SK-N-SH treated with all-trans-retinoic acid at 6 μM for 48 hours (cell line): ENCODE results near the gene RBP5.

Experiments
- ATAC-seq: fragments of 200-7000 bp; cut with Tn5 transposase; 3 replicates; pipeline ENCODE4 v1.9.1; 2020; ENCODE audit warnings: mild to moderate bottlenecking, moderate library complexity
- BACH2 ChIP-seq: fragments of 250-450 bp; sonication (Bioruptor Pico); IDR thresholded peaks from 2 replicates; pipeline ENCODE4 v1.9.0; 2021; ENCODE audit warnings: mild to moderate bottlenecking, borderline replicate concordance
- CREB5 ChIP-seq: fragments of 250-450 bp; sonication (Bioruptor Pico); IDR thresholded peaks from 2 replicates; pipeline ENCODE4 v1.5.1; 2020; ENCODE audit warnings: low read depth, mild to moderate bottlenecking, moderate library complexity
- CSDC2 ChIP-seq: fragments of 250-450 bp; sonication (Bioruptor Pico); IDR thresholded peaks from 2 replicates; pipeline ENCODE4 v1.5.0; 2020; ENCODE audit warnings: mild to moderate bottlenecking, moderate library complexity
- ESRRG ChIP-seq: fragments of 250-450 bp; sonication (Bioruptor Pico); IDR thresholded peaks from 2 replicates; pipeline ENCODE4 v1.6.1; 2021; ENCODE audit warnings: mild to moderate bottlenecking
- GLIS3 ChIP-seq: fragments of 250-450 bp; sonication (Bioruptor Pico); IDR thresholded peaks from 2 replicates; pipeline ENCODE4 v1.5.0; 2020; ENCODE audit warnings: mild to moderate bottlenecking, moderate library complexity
- ISL1 ChIP-seq: fragments of 250-450 bp; sonication (Bioruptor Pico); IDR thresholded peaks from 2 replicates; pipeline ENCODE4 v2.1.2; 2022; ENCODE audit warnings: mild to moderate bottlenecking, moderate library complexity
- OSR1 ChIP-seq: fragments of 250-450 bp; sonication (Bioruptor Pico); IDR thresholded peaks from 2 replicates; pipeline ENCODE4 v1.8.0; 2022; ENCODE audit warnings: moderate library complexity, mild to moderate bottlenecking, inconsistent platforms
- PATZ1 ChIP-seq: fragments of 250-450 bp; sonication (Bioruptor Pico); IDR thresholded peaks from 2 replicates; pipeline ENCODE4 v1.8.0; 2020; ENCODE audit warnings: mild to moderate bottlenecking, moderate library complexity, borderline replicate concordance
- POU6F1 ChIP-seq: fragments of 250-450 bp; sonication (Bioruptor Pico); IDR thresholded peaks from 2 replicates; pipeline ENCODE4 v1.8.0; 2021; ENCODE audit warnings: low read depth, mild to moderate bottlenecking, moderate library complexity, borderline replicate concordance
- PPARA ChIP-seq: fragments of 250-450 bp; sonication (Bioruptor Pico); IDR thresholded peaks from 2 replicates; pipeline ENCODE4 v1.5.0; 2020; ENCODE audit warnings: mild to moderate bottlenecking, borderline replicate concordance
- RARB ChIP-seq: fragments of 250-450 bp; sonication (Bioruptor Pico); IDR thresholded peaks from 2 replicates; pipeline ENCODE4 v1.8.0; 2021; ENCODE audit warnings: mild to moderate bottlenecking, moderate library complexity
- SNAI2 ChIP-seq: fragments of 250-450 bp; sonication (Bioruptor Pico); IDR thresholded peaks from 2 replicates; pipeline ENCODE4 v1.5.0; 2020; ENCODE audit warnings: mild to moderate bottlenecking, moderate library complexity
- TOX ChIP-seq: fragments of 250-450 bp; sonication (Bioruptor Pico); IDR thresholded peaks from 2 replicates; pipeline ENCODE4 v1.8.0; 2021; ENCODE audit warnings: mild to moderate bottlenecking, moderate library complexity, borderline replicate concordance
- ZC3H10 ChIP-seq: fragments of 250-450 bp; sonication (Bioruptor Pico); IDR thresholded peaks from 2 replicates; pipeline ENCODE4 v1.5.1; 2021; ENCODE audit warnings: mild to moderate bottlenecking, moderate library complexity
- ZFP3 ChIP-seq: fragments of 250-450 bp; sonication (Bioruptor Pico); IDR thresholded peaks from 2 replicates; pipeline ENCODE4 v1.5.0; 2020; ENCODE audit warnings: mild to moderate bottlenecking, moderate library complexity
- ZFP30 ChIP-seq: fragments of 450-650 bp; formaldehyde crosslinking; IDR thresholded peaks from 2 replicates; pipeline ENCODE4 v1.5.0; 2022; ENCODE audit warnings: mild to moderate bottlenecking, moderate library complexity
- ZNF565 ChIP-seq: fragments of 450-650 bp; formaldehyde crosslinking; conservative IDR thresholded peaks from 2 replicates; pipeline ENCODE4 v1.5.0; 2020; ENCODE audit warnings: low read depth, mild to moderate bottlenecking, moderate library complexity
- ZNF70 ChIP-seq: fragments of 450-650 bp; formaldehyde crosslinking; IDR thresholded peaks from 2 replicates; pipeline ENCODE4 v1.5.0; 2020; ENCODE audit warnings: mild to moderate bottlenecking, moderate library complexity
- ZNF8 ChIP-seq: fragments of 450-650 bp; formaldehyde crosslinking; IDR thresholded peaks from 2 replicates; pipeline ENCODE4 v1.5.0; 2020; ENCODE audit warnings: mild to moderate bottlenecking, moderate library complexity
- TF ChIP-seq, protein P1 (sequence below): fragments of 250-450 bp; sonication (Bioruptor Pico); IDR thresholded peaks from 2 replicates; pipeline ENCODE4 v1.5.0; 2020; ENCODE audit warnings: mild to moderate bottlenecking, moderate library complexity
- TF ChIP-seq, protein P2 (sequence below): fragments of 250-450 bp; sonication (Bioruptor Pico); IDR thresholded peaks from 2 replicates; pipeline ENCODE4 v1.5.1; 2021; ENCODE audit warnings: mild to moderate bottlenecking, moderate library complexity

RBP5 gene

GRCh38 chr12:7142056-7142644, 13.5 kb upstream of the RBP5 start:
- no peak for TF ChIP-seq ZNF8 (CRISPR knock-in tag)
- TF ChIP-seq TOX (CRISPR knock-in tag) = no peak
- no peak for TF ChIP-seq OSR1 (CRISPR knock-in tag)
- TF ChIP-seq ZFP30 = no peak
- no peak for TF ChIP-seq ZNF565 (CRISPR knock-in tag)
- no peak for TF ChIP-seq BACH2 (CRISPR knock-in tag)
- TF ChIP-seq, protein P1, sequence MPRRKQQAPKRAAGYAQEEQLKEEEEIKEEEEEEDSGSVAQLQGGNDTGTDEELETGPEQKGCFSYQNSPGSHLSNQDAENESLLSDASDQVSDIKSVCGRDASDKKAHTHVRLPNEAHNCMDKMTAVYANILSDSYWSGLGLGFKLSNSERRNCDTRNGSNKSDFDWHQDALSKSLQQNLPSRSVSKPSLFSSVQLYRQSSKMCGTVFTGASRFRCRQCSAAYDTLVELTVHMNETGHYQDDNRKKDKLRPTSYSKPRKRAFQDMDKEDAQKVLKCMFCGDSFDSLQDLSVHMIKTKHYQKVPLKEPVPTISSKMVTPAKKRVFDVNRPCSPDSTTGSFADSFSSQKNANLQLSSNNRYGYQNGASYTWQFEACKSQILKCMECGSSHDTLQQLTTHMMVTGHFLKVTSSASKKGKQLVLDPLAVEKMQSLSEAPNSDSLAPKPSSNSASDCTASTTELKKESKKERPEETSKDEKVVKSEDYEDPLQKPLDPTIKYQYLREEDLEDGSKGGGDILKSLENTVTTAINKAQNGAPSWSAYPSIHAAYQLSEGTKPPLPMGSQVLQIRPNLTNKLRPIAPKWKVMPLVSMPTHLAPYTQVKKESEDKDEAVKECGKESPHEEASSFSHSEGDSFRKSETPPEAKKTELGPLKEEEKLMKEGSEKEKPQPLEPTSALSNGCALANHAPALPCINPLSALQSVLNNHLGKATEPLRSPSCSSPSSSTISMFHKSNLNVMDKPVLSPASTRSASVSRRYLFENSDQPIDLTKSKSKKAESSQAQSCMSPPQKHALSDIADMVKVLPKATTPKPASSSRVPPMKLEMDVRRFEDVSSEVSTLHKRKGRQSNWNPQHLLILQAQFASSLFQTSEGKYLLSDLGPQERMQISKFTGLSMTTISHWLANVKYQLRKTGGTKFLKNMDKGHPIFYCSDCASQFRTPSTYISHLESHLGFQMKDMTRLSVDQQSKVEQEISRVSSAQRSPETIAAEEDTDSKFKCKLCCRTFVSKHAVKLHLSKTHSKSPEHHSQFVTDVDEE = no peak
- TF ChIP-seq ESRRG (CRISPR knock-in tag) = no peak
- no peak for TF ChIP-seq SNAI2
- no peak for TF ChIP-seq CSDC2 (CRISPR knock-in tag)
- TF ChIP-seq ZNF70 (CRISPR knock-in tag) = no peak
- no peak for TF ChIP-seq ZFP3 (CRISPR knock-in tag)
- TF ChIP-seq PATZ1 (CRISPR knock-in tag) = no peak
- TF ChIP-seq CREB5 (CRISPR knock-in tag) = no peak
- TF ChIP-seq PPARA (CRISPR knock-in tag) = no peak
- TF ChIP-seq, protein P2, sequence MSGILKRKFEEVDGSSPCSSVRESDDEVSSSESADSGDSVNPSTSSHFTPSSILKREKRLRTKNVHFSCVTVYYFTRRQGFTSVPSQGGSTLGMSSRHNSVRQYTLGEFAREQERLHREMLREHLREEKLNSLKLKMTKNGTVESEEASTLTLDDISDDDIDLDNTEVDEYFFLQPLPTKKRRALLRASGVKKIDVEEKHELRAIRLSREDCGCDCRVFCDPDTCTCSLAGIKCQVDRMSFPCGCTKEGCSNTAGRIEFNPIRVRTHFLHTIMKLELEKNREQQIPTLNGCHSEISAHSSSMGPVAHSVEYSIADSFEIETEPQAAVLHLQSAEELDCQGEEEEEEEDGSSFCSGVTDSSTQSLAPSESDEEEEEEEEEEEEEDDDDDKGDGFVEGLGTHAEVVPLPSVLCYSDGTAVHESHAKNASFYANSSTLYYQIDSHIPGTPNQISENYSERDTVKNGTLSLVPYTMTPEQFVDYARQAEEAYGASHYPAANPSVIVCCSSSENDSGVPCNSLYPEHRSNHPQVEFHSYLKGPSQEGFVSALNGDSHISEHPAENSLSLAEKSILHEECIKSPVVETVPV = no peak
- peak; percentile 91 for ATAC-seq

DNA sequence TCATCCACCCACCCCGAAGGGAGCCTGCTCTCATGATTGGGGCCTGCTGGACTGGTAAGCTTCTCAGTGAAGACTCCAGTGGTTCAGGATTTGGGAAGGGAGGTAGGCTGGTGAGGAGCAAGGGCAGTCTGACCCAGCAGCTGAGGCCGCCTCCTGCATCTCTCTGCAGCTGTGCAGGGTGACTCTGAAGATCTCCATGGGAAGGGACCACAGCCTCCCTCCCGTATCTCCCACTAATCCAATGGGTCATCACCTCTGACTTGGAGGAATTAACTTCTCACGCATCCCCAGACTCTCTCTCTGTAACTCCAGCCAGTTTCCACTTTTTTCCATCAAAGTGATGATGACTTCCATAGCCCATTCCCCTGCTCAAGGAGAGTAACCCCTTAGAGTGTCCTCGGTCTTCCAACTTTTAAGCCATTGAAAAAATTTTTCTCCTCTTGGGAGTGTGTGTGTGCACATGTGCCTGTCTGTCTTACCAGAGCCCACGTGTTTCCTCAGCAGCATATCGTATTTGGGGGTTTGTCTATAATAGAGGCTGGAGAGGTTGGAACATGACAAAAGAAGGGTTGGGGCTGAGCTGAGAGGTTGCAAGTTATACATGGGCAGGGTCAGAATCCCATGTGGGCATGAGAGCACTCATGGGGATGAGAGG, 12.8 kb upstream of the RBP5 start:
- TF ChIP-seq, protein P2 = no peak
- TF ChIP-seq ESRRG (CRISPR knock-in tag) = no peak
- TF ChIP-seq POU6F1 = no peak
- TF ChIP-seq, all 23 proteins: peak for 0
- ATAC-seq = no peak

- ATAC-seq = no peak
- no peak for TF ChIP-seq ZFP3 (CRISPR knock-in tag)
- no peak for TF ChIP-seq ZFP30
- TF ChIP-seq ZC3H10 (CRISPR knock-in tag) = no peak
- TF ChIP-seq ZNF565 (CRISPR knock-in tag) = no peak
- no peak for TF ChIP-seq RARB (CRISPR knock-in tag)
- no peak for TF ChIP-seq POU6F1
- no peak for TF ChIP-seq GLIS3 (CRISPR knock-in tag)
- no peak for TF ChIP-seq ZNF70 (CRISPR knock-in tag)
- no peak for TF ChIP-seq ESRRG (CRISPR knock-in tag)
- no peak for TF ChIP-seq ISL1
- TF ChIP-seq SNAI2 = no peak
- no peak for TF ChIP-seq PPARA (CRISPR knock-in tag)
- TF ChIP-seq BACH2 (CRISPR knock-in tag) = no peak
- TF ChIP-seq CSDC2 (CRISPR knock-in tag) = no peak
- TF ChIP-seq, protein P1 = no peak
These were observed 10.5 kb upstream of the RBP5 start for GRCh38 chr12:7139200-7139599.
